ENCODE results near the gene ATP5F1D.

ATP5F1D gene

DNA sequence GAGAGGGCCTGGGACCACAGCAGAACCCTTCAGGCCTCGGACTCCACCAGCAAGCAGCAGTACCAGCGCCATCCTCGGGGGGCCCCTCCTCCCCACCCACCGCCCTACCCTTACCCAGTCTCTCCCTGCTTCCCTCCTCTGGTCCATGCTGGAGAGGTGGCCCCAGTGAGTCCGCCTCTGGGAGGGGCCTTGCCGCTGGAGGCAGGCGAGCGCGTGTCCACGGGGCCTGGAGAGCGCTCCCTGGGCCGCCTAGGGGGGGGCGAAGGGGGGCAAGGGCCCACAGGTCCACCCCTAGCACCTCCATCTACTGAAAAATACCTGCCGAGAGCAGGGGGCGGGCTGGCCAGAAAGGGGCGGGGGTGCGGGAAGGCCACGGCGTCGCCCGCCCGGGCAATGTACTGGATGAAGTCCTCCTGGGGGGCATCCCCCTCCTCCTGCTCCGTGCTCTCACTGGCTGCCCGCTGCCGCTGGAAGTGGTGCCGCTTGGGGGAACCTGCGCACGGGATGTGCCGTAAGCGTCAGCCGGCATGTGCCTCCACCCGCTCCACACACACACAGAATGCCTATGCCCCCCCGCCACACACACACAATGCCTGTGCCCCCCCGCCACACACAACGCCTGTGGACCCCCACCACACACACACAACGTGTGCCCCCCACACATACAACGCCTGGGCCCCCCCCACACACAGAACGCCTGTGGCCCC is 10.6 kb upstream of the ATP5F1D start:
- H3K4me3 ChIP-seq (ENCODE audit: low read depth, low read length), result no peak overlapping the region
- no peak for DNase-seq (ENCODE audit: low read depth)
- peak; percentile 7 for TF ChIP-seq CTCF (IDR thresholded peaks at IDR 0.05; ENCODE audit: insufficient read depth, low read depth, low read length, missing control alignments)

DNA sequence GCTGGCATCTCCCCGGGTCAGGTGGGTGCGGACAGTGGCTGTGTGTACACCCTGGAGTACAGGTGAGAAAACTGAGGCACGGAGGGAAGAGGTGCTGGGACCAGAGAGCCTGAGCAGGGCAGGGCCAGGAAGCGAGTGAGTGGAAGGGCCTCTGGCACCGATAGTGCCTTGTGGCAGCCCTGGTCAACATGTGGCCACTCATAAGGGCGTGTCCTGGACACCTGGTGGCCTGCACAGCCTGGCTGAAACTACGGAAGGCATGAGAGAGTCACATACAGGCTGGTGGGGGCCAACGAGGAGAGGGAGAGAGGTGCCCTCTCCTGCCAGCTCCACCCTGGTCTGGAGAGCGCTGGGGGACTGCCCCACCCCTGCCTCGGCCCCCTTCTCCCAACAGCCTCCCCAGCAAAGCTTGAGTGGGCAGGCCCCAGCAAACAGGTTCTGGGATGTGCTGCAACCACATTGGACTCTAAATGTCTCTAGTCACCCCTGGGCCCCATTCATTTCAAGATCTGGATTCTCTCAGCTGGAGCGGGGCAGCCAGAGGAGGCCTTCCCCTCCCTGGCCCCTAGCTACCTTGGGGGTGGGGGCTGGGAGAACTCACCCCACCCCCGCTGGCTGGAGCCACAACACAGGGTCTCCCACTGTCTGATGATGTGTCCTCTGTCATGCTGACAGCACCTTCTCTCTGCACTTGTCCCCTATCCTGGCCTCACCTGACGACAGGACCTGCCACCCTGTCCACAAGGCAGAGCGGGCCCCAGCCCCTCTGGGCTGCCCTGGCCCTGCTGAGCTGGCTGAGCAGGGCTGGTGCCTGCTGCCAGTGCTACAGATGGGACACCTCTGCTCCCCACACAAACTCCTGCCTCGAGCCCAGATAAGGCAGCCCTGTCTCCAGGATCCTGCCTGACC is 9.6 kb upstream of the ATP5F1D start:
- no peak overlapping the region for H3K4me3 ChIP-seq (ENCODE audit: low read depth, low read length)
- no peak for DNase-seq (ENCODE audit: low read depth)
- TF ChIP-seq CTCF (IDR thresholded peaks at IDR 0.05; ENCODE audit: insufficient read depth, low read depth, low read length, missing control alignments), result no peak

DNA sequence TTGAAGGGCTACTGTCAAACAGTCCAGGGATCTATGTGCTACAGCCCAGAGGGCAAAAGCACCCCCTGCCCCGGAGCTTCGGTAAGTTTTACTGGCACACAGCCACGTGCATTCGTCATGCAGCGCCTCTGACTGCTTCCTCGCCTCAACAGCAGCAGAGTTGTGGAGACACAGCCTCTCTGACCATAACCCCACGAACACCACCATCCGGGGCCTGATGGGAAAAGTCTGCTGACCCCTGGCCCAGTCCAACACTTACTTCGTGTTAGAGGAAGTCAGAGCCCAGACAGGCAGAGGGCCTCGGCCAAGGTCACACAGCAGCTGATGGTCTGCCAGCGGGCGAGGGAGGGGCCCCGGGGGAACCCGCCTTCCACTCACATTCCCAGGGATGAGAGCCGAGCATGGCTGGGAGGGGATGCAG is 8.9 kb upstream of the ATP5F1D start:
- DNase-seq (ENCODE audit: low read depth), result no peak
- H3K4me3 ChIP-seq (ENCODE audit: low read depth, low read length), result no peak overlapping the region
- no peak for TF ChIP-seq CTCF (IDR thresholded peaks at IDR 0.05; ENCODE audit: insufficient read depth, low read depth, low read length, missing control alignments)

- no peak for TF ChIP-seq CTCF (IDR thresholded peaks at IDR 0.05; ENCODE audit: insufficient read depth, low read depth, low read length, missing control alignments)
- no peak for DNase-seq (ENCODE audit: low read depth)
- H3K4me3 ChIP-seq (ENCODE audit: low read depth, low read length), result no peak overlapping the region
These were observed 8.4 kb upstream of the ATP5F1D start for GRCh38 chr19:1233115-1233667.

GRCh38 chr19:1234051-1234954 is 7.2 kb upstream of the ATP5F1D start:
- DNase-seq (ENCODE audit: low read depth), result no peak
- no peak for TF ChIP-seq CTCF (IDR thresholded peaks at IDR 0.05; ENCODE audit: insufficient read depth, low read depth, low read length, missing control alignments)
- no peak overlapping the region for H3K4me3 ChIP-seq (ENCODE audit: low read depth, low read length)

- no peak for DNase-seq (ENCODE audit: low read depth)
- no peak overlapping the region for H3K4me3 ChIP-seq (ENCODE audit: low read depth, low read length)
- no peak for TF ChIP-seq CTCF (IDR thresholded peaks at IDR 0.05; ENCODE audit: insufficient read depth, low read depth, low read length, missing control alignments)
These were observed 6.6 kb upstream of the ATP5F1D start for GRCh38 chr19:1234955-1235380.
